Endothelial cell (in vitro differentiated cells): ENCODE results near the gene ANKRD63. TPM values are rescaled to one million over a fixed set of nuclear protein-coding genes. Genes with fewer than 3 reads are reported as not detected.

Source experiments
- DNase-seq: peaks from one replicate; pipeline ENCODE4 v3.0.0; 2021; ENCODE audit warnings: low spot score
- H3K27ac Mint-ChIP-seq: one replicate; pipeline ENCODE4 v1.8.0; 2021; ENCODE audit warnings: mixed read lengths, inconsistent platforms; ENCODE audit not compliant: unreplicated experiment
- H3K27me3 Mint-ChIP-seq: one replicate; pipeline ENCODE4 v1.8.0; 2021; ENCODE audit warnings: mild to moderate bottlenecking, moderate library complexity, mixed read lengths, inconsistent platforms; ENCODE audit not compliant: unreplicated experiment
- H3K36me3 Mint-ChIP-seq: one replicate; pipeline ENCODE4 v1.8.0; 2021; ENCODE audit warnings: mild to moderate bottlenecking, low read depth, mixed read lengths, inconsistent platforms; ENCODE audit not compliant: unreplicated experiment
- H3K4me1 Mint-ChIP-seq: one replicate; pipeline ENCODE4 v1.8.0; 2021; ENCODE audit warnings: mild to moderate bottlenecking, mixed read lengths, inconsistent platforms; ENCODE audit not compliant: unreplicated experiment
- H3K4me3 Mint-ChIP-seq: one replicate; pipeline ENCODE4 v1.8.0; 2021; ENCODE audit warnings: mild to moderate bottlenecking, mixed read lengths, inconsistent platforms; ENCODE audit not compliant: unreplicated experiment
- H3K9me3 Mint-ChIP-seq: one replicate; pipeline ENCODE4 v1.8.0; 2021; ENCODE audit warnings: mixed read lengths, inconsistent platforms; ENCODE audit not compliant: unreplicated experiment
- CTCF ChIP-seq: fragments of 200-600 bp; sonication (generic); IDR thresholded peaks from one replicate; pipeline ENCODE4 v1.5.0; 2021; ENCODE audit warnings: antibody characterized with exemption; ENCODE audit not compliant: unreplicated experiment
- total RNA-seq: library from RNA; stranded (reverse); fragmentation: NEBNext Ultra II Directional; extraction: Animal tissue kit (Norgen Biotek cat#: 25700); gene quantifications from one replicate; pipeline ENCODE4 v1.2.1, GENCODE V29; 2021; ENCODE audit not compliant: unreplicated experiment

The ANKRD63 gene
- total RNA-seq, 1 donor from 2014 or later = not detected

- Mint-ChIP-seq H3K4me1 (peaks cover 19% of the 10 kb centered on the region), H3K27ac (no peak overlapping the region), H3K27me3 (peaks cover 19% of the 10 kb centered on the region), H3K9me3 (no peaks in the 10 kb centered on the region), H3K36me3 (peaks cover 27% of the 10 kb centered on the region), H3K4me3 (no peak overlapping the region)
- no peak for TF ChIP-seq CTCF
- no peak for DNase-seq
These were observed 18.8 kb upstream of the ANKRD63 start for GRCh38 chr15:40301467-40302179.

GRCh38 chr15:40300771-40301170 lies 17.9 kb upstream of the ANKRD63 start:
- H3K36me3 Mint-ChIP-seq = peaks cover 27% of the 10 kb centered on the region

GRCh38 chr15:40300367-40300766 lies 17.5 kb upstream of the ANKRD63 start:
- Mint-ChIP-seq H3K27me3 (peaks cover 21% of the 10 kb centered on the region), H3K4me3 (no peak overlapping the region), H3K36me3 (peaks cover 27% of the 10 kb centered on the region), H3K27ac (no peak overlapping the region), H3K9me3 (no peaks in the 10 kb centered on the region), H3K4me1 (peaks cover 11% of the 10 kb centered on the region)
- DNase-seq = no peak
- TF ChIP-seq CTCF = no peak

More at GRCh38 chr15:40300771-40301170, 17.9 kb upstream of the ANKRD63 start:
- H3K4me3 Mint-ChIP-seq = no peak overlapping the region
- no peak for DNase-seq
- peaks cover 18% of the 10 kb centered on the region for H3K27me3 Mint-ChIP-seq
- no peak overlapping the region for H3K27ac Mint-ChIP-seq
- no peaks in the 10 kb centered on the region for H3K9me3 Mint-ChIP-seq
- TF ChIP-seq CTCF = no peak
- H3K4me1 Mint-ChIP-seq = peaks cover 11% of the 10 kb centered on the region

GRCh38 chr15:40298216-40298935 lies 15.5 kb upstream of the ANKRD63 start:
- Mint-ChIP-seq H3K27me3 (peaks cover 21% of the 10 kb centered on the region), H3K4me1 (peaks cover 13% of the 10 kb centered on the region), H3K4me3 (no peak overlapping the region), H3K9me3 (no peaks in the 10 kb centered on the region), H3K27ac (no peak overlapping the region), H3K36me3 (peaks cover 27% of the 10 kb centered on the region)
- no peak for DNase-seq
- TF ChIP-seq CTCF = no peak

GRCh38 chr15:40297356-40297755 lies 14.5 kb upstream of the ANKRD63 start:
- H3K4me1 Mint-ChIP-seq = peaks cover 16% of the 10 kb centered on the region
- peaks cover 27% of the 10 kb centered on the region for H3K36me3 Mint-ChIP-seq
- TF ChIP-seq CTCF = no peak
- no peak overlapping the region for H3K27ac Mint-ChIP-seq
- no peak for DNase-seq
- no peak overlapping the region for H3K4me3 Mint-ChIP-seq
- H3K9me3 Mint-ChIP-seq = no peaks in the 10 kb centered on the region
- peaks cover 24% of the 10 kb centered on the region for H3K27me3 Mint-ChIP-seq
